HUES48 (cell line): Measurements from ENCODE around the gene GNAS-AS1.

Experiments used
- H3K27ac ChIP-seq: one replicate; pipeline ENCODE4 v1.7.0; 2013; ENCODE audit warnings: low read depth, low read length, inconsistent platforms
- H3K27me3 ChIP-seq: 2 replicates; pipeline ENCODE4 v1.6.1; 2013; ENCODE audit warnings: mild to moderate bottlenecking, low read length; ENCODE audit not compliant: control insufficient read depth, insufficient read depth
- H3K36me3 ChIP-seq: 2 replicates; pipeline ENCODE4 v1.6.1; 2013; ENCODE audit warnings: low read length; ENCODE audit not compliant: control insufficient read depth, insufficient read depth
- H3K4me1 ChIP-seq: 2 replicates; pipeline ENCODE4 v1.6.1; 2013; ENCODE audit warnings: mild to moderate bottlenecking, low read length; ENCODE audit not compliant: control insufficient read depth, insufficient read depth
- H3K4me3 ChIP-seq: 2 replicates; pipeline ENCODE4 v1.5.1; 2013; ENCODE audit warnings: mild to moderate bottlenecking, low read depth, low read length
- H3K9ac ChIP-seq: 2 replicates; pipeline ENCODE4 v1.6.1; 2013; ENCODE audit warnings: mild to moderate bottlenecking, low read depth, low read length, moderate library complexity
- H3K9me3 ChIP-seq: 2 replicates; pipeline ENCODE4 v1.6.1; 2013; ENCODE audit warnings: low read length; ENCODE audit not compliant: control insufficient read depth, insufficient read depth

Gene GNAS-AS1

DNA sequence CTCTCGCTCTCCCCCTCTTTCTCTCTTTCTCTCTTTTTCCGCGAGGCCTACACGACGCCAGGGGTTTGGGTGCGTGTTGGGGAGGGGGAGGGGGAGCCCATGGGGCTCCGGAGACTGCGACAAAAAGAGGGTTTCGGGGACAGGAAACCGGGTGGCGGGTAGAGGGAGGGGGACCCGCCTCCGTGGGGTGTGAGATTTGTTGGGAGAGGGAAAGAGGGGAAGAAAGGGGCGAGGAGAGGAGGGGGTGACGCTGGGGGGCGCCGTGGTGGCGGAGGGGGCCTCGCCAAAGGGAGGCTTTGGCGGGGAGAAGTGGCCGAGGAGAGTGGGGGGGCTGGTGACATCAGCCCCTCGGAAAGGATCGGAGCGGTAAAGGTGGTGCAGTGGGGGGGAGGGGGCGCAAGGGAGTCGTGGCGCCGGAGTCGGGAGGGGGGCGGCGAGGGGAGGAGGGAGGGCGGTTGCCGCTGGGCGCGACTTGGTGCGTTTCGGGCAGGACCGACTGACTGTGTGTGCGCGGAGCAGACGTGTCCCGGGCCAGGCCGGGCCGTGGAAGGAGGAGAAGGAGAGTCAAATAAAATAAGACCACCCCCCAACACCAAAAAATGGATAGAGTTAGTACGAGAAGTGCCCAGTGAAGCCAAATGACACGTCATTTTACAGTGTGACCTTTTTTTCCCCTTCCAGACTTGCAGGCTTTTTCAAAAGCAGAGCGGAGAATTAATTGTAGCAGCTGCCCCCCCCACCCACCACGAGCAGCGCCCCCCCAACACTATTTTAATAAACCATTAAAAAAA, 41.6 kb upstream of the GNAS-AS1 start:
- Histone ChIP-seq H3K27me3 (no peaks in the 10 kb centered on the region; the same call in 1 of the 2 replicates), H3K27ac (peak overlapping the region; percentile 95), H3K4me1 (peaks cover 48% of the 10 kb centered on the region), H3K4me3 (peak overlapping the region; percentile 96), H3K36me3 (peaks cover 15% of the 10 kb centered on the region), H3K9ac (peak overlapping the region; percentile 78), H3K9me3 (no peaks in the 10 kb centered on the region)

DNA sequence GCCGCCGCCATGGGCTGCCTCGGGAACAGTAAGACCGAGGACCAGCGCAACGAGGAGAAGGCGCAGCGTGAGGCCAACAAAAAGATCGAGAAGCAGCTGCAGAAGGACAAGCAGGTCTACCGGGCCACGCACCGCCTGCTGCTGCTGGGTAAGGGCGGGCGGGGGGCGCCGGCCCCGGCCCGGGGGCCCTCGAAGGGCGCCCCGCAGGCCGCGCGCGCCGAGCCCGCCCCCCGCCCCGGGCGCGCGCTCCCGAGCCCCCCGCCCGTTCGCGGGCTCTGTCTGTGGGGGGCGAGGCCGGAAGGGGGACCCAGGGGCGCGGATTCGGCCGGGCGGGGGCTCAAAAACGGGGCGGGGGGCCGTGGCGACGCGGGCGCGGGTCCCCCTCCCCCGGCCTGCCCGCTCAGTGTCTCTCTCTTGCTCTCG, 41.0 kb upstream of the GNAS-AS1 start:
- Histone ChIP-seq H3K9ac (peak overlapping the region; percentile 75), H3K36me3 (peaks cover 9% of the 10 kb centered on the region), H3K4me1 (peaks cover 42% of the 10 kb centered on the region), H3K9me3 (no peaks in the 10 kb centered on the region), H3K27ac (peak overlapping the region; percentile 95), H3K27me3 (no peaks in the 10 kb centered on the region; the same call in 1 of the 2 replicates), H3K4me3 (peak overlapping the region; percentile 96)

DNA sequence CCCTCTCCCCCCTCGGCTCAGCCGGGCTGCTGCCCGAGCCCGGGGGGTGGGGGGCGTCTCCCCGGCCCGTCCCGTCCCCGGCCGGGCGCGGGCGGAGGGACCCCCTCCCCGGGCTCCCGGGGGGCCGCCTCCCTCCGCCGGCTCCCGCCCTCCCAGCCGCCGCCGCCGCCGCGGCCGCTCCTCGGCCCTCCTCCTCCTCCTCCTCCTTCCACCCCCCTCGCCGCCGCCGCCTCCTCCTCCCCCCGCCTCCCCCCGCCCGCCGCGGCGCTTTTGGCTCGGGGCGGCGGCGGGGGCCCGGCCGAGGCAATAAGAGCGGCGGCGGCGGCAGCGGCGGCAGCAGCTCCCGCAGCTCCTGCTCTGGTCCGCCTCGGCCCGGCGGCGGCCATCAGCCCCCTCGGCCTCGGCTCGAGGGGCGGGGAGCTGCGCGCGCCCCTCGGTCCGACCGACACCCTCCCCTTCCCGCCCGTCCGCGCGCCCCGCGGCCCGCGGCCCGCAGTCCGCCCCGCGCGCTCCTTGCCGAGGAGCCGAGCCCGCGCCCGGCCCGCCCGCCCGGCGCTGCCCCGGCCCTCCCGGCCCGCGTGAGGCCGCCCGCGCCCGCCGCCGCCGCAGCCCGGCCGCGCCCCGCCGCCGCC, 40.5 kb upstream of the GNAS-AS1 start:
- Histone ChIP-seq H3K36me3 (peaks cover 7% of the 10 kb centered on the region; the same call in 1 of the 2 replicates), H3K9ac (peak overlapping the region; percentile 63; the same call in 1 of the 2 replicates), H3K9me3 (no peaks in the 10 kb centered on the region), H3K27ac (peak overlapping the region; percentile 95), H3K4me3 (peak overlapping the region; percentile 96; the same call in 1 of the 2 replicates), H3K4me1 (peaks cover 37% of the 10 kb centered on the region), H3K27me3 (no peaks in the 10 kb centered on the region; the same call in 1 of the 2 replicates)

DNA sequence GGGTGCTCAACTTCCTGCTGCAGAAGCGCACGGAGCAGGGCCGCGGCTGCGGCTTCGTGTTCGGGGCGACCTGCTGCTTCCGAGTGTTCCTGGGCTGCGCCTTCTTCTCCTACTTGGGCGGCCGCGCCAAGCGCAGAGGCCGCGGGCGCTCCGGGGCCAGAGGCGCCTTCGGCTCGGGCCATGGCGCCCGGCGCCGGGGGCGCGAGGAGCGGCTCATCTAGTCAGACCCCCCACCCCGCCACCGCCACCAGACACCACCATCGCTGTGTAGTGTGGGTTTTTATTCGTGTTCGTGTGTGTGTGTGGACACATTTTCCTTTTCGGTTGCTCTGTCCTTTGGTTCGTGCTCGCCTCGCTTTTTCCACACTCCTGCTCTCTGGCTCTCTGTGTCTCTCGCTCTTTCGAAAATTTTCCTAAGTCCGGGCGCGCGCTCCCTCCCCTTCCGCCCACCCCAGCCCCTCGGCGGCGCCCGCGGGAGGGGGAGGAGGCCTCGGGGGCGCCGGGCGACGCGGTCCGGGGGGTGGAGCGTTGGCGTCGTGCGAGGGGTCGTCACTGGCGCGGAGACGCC, 39.9 kb upstream of the GNAS-AS1 start:
- H3K36me3 ChIP-seq: peaks cover 4% of the 10 kb centered on the region; the same call in 1 of the 2 replicates
- H3K27me3 ChIP-seq: no peaks in the 10 kb centered on the region; the same call in 1 of the 2 replicates
- H3K27ac ChIP-seq: peak overlapping the region; percentile 95
- peaks cover 31% of the 10 kb centered on the region for H3K4me1 ChIP-seq
- peak overlapping the region; percentile 69 for H3K9ac ChIP-seq
- peak overlapping the region; percentile 87 for H3K4me3 ChIP-seq
- H3K9me3 ChIP-seq: no peaks in the 10 kb centered on the region

DNA sequence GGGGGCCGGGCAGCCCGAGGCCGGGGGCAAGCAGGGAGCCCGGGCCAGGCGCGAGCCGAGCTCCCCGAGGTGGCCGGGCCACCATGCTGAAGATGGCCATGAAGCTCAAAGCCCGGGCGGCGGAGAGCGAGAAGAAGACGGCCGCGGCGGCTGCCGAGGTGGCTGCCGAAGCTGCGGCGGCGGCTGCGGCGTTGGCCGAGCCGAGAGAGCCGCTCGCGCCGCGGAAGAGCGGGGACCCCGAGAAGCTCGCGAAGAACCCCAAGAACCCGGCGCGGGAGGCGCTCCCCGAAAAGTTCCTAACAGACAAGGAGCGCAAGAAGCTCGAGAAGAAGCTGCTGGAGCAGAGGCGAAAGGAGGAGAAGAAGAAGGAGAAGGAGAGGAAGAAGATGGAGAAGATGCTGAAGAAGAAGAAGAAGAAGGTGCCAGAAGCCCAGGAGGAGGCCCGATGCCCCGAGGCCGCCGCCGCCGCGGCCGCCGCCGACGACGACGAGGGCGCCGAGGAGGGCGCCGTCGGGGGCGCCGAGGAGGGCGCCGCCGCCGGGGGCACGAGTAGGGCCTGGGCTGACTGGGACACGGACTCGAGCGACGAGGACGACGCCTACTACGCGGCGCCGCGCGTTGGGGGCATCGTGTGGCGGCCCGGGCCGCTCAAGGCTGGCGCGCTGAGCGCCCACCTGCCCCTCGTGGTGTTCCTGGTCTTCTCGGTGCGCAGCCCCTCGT, 39.3 kb upstream of the GNAS-AS1 start:
- no peaks in the 10 kb centered on the region for H3K9me3 ChIP-seq
- no peaks in the 10 kb centered on the region; the same call in 1 of the 2 replicates for H3K27me3 ChIP-seq
- peak overlapping the region; percentile 87 for H3K4me3 ChIP-seq
- H3K36me3 ChIP-seq: peaks cover 11% of the 10 kb centered on the region
- peak overlapping the region; percentile 95 for H3K27ac ChIP-seq
- H3K4me1 ChIP-seq: peaks cover 24% of the 10 kb centered on the region
- H3K9ac ChIP-seq: peak overlapping the region; percentile 69

DNA sequence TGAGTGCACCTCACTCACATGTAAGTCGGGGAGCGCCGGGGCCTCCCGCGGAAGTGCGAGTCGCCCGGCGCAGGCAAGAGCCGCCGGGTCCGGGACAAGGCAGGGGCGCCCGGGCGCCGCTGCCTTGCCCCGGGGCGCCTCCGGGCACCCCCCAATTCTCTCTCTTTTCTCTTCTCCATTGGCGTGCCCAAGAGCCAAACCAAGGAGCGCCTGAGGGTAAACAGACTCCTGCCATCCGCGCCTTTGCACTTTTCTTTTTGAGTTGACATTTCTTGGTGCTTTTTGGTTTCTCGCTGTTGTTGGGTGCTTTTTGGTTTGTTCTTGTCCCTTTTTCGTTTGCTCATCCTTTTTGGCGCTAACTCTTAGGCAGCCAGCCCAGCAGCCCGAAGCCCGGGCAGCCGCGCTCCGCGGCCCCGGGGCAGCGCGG, 38.6 kb upstream of the GNAS-AS1 start:
- no peaks in the 10 kb centered on the region for H3K9me3 ChIP-seq
- peaks cover 18% of the 10 kb centered on the region for H3K4me1 ChIP-seq
- H3K36me3 ChIP-seq: peaks cover 13% of the 10 kb centered on the region
- no peak overlapping the region for H3K27ac ChIP-seq
- peak overlapping the region; percentile 35; the same call in 1 of the 2 replicates for H3K9ac ChIP-seq
- peak overlapping the region; percentile 87 for H3K4me3 ChIP-seq
- no peaks in the 10 kb centered on the region; the same call in 1 of the 2 replicates for H3K27me3 ChIP-seq

DNA sequence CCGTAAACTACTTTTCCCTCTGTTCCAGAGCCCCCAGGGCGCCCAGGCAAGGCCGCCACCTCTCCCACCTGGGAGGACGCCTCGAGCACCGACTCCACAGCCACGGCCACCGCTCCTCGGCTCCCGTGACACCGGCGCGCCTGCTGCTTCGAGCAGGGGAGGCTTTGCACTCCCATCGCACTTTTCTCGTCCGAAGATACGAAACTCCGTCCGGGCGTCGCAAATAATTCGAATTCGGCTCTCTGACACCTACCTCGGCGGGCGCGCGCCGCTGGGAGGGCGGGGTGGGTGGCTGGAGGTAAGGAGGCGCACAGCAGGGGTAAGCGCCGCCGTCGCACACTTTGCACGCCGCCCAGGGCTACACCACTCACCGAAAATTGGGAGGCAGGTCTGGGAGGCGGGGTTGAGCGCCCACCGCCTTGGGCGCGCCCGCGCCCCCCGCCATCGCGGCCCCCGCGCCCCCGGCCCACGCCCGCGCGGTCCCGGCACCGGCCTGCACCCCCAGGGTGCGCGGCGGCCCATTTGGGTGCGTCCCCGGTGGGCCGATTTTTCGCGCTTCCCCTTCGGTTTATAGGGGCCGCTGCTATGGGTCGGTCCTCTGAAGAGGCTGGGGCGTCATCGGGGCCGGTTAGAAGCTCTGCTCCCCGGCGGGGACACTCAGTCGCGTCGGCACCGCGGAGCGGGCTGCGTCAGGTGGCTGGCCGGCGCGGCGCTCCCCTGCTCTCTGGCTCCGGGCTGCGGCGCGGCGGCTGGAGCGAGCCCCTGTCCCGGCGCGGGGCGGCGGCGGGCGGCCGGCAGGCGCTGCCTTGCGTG, 38.0 kb upstream of the GNAS-AS1 start:
- no peak overlapping the region for H3K27ac ChIP-seq
- H3K9me3 ChIP-seq: no peaks in the 10 kb centered on the region
- H3K27me3 ChIP-seq: no peaks in the 10 kb centered on the region; the same call in 1 of the 2 replicates
- peaks cover 16% of the 10 kb centered on the region for H3K36me3 ChIP-seq
- H3K4me3 ChIP-seq: peak overlapping the region; percentile 87
- peak overlapping the region; percentile 82 for H3K9ac ChIP-seq
- peaks cover 18% of the 10 kb centered on the region for H3K4me1 ChIP-seq

DNA sequence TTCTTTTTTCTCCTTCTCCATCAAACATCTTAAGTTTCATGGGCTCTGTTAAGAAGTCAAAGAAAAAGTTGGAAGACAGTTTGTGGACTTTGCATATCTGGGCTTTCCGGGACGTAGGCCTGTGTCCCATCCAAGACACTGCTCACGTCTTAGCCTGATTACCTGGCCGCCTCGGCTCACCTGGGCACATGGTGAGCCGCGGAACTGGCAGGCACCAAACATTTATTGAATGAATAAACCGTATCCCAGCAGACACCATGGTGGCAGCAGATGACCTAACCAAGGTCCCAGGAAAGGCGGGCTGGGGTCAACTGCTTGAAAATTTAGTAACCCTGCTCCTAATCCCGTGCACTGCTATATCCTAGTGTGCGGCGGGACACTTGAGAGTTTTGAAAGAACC, 37.4 kb upstream of the GNAS-AS1 start:
- peak overlapping the region; percentile 87 for H3K4me3 ChIP-seq
- no peak overlapping the region for H3K27ac ChIP-seq
- H3K9me3 ChIP-seq: no peaks in the 10 kb centered on the region
- H3K36me3 ChIP-seq: peaks cover 16% of the 10 kb centered on the region
- no peaks in the 10 kb centered on the region; the same call in 1 of the 2 replicates for H3K27me3 ChIP-seq
- H3K4me1 ChIP-seq: peaks cover 18% of the 10 kb centered on the region
- H3K9ac ChIP-seq: peak overlapping the region; percentile 82

DNA sequence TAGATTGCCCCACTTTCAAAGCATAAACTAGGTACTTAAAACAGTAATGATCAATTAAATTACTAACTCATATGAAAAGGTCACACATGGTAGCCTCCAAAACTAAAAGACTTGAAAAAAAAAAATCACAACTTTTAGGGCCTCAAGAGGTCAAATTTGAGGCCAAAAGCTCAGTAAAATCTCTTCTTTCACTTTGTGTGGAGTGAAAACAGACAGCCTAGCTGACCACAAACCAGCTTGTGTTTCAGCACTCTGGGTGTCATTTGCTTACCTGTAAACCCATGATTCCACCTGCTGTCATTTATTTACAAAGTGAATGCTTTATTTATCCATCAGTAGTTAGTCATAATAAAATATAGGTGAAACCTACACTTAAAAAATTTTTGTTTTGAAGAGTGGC, 35.8 kb upstream of the GNAS-AS1 start:
- Histone ChIP-seq H3K4me1 (peaks cover 30% of the 10 kb centered on the region), H3K9me3 (no peaks in the 10 kb centered on the region), H3K4me3 (no peak overlapping the region), H3K9ac (no peak overlapping the region), H3K27me3 (no peaks in the 10 kb centered on the region; the same call in 1 of the 2 replicates), H3K36me3 (peaks cover 16% of the 10 kb centered on the region), H3K27ac (no peak overlapping the region)

DNA sequence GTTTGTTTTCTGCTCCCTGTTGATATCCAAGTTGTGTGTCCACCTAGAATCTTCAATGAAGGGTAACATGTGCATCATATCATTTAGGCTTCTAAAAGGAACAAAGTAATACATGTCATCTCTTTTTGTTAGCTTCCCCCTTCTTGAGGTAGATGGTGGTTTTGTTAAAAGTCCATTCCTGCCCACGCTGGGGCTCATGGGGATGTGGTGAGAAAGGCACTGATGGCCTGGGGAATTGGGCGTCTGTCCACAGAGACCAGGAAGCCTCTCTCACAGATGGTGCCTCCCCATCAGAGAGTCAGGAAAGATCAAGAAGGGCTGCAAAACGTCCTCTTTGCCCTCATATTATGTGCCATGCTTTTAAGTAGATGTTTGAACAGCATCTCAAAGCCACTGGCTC, 34.3 kb upstream of the GNAS-AS1 start:
- Histone ChIP-seq H3K36me3 (peaks cover 16% of the 10 kb centered on the region), H3K27me3 (no peaks in the 10 kb centered on the region), H3K9ac (no peak overlapping the region), H3K4me1 (peaks cover 35% of the 10 kb centered on the region), H3K27ac (no peak overlapping the region), H3K9me3 (no peaks in the 10 kb centered on the region), H3K4me3 (no peak overlapping the region)
